ENCODE measurements around the gene PRG2. TPM values are rescaled to one million over a fixed set of nuclear protein-coding genes. Genes with fewer than 3 reads are reported as not detected.
"Not testable (repeated sequence)": the region's sequence is repeated elsewhere in the genome, so short reads cannot be mapped to it uniquely, and the experiment has no call there.

The PRG2 gene
- total and polyA plus RNA-seq, 2 of the 4 experiments (the other 2 are of a cell fraction) = not detected

DNA sequence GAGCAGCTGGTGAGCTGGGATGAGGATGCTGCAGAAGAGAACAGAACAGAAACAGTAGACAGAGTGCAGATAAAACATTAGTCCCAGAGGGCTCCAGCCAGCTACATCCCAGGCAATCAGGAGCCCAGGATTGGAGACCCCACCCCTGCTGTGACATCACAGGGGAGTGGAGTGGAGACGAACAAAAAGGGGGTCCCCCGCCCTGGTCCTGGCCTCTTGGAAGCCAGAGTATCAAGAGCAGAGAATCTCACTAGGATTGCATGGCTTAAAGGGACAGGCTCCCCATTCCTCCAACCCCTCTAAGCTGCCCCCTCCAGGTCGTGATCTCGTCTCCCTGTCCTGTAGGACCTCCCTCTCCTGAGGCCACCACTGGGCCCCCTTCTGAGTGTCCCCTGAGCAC lies 52.3 kb downstream of the PRG2 start, which contains the start of gene P2RX3:
P2RX3 (plus strand) TSS at position 211 of the 400 bp plus-strand sequence. CDS start 199 bp downstream, outside the sequence.
- H3K9me3 ChIP-seq (ENCODE audit: control insufficient read depth, insufficient read depth, low read length) = no peaks in the 10 kb centered on the region
- H3K18ac ChIP-seq (ENCODE audit: low read depth, low read length) = no peak within 1 kb of the TSS
- H3K4me1 ChIP-seq (ENCODE audit: control insufficient read depth, insufficient read depth, low read length) = peaks cover 8% of the 10 kb centered on the region
- H2AK9ac ChIP-seq (replicated peaks; ENCODE audit: low read depth, low read length, poor library complexity) = no peak within 1 kb of the TSS
- dilution Hi-C loops (cut with HindIII; ENCODE audit: low sequenced_read_pairs, unreplicated experiment) = no loop called here
- H4K8ac ChIP-seq (ENCODE audit: low read depth in 2 of 2, low read length in 2 of 2) = no peak within 1 kb of the TSS
- in situ Hi-C loops (cut with MboI; ENCODE audit: low sequenced_read_pairs) = no loop called here
- H2BK20ac ChIP-seq (ENCODE audit: low read depth, low read length) = no peak within 1 kb of the TSS
- no peak within 1 kb of the TSS for H4K5ac ChIP-seq (ENCODE audit: low read depth, low read length)
- H4K20me1 ChIP-seq (ENCODE audit: insufficient read depth, low read length) = 0 out of 2 replicates have a peak, but pooled peaks cover 3% of the 10 kb centered on the region
- no peak within 1 kb of the TSS for H2AFZ ChIP-seq (replicated peaks; ENCODE audit: low read length, poor library complexity)
- H3K56ac ChIP-seq (ENCODE audit: extremely low read depth, insufficient read depth, low read length) = no peak within 1 kb of the TSS
- no peak within 1 kb of the TSS for H3K9ac ChIP-seq (ENCODE audit: low read depth, low read length)
- ChIA-PET CTCF (interaction anchor here (1.1 kb wide), 1 partner anchor 189 kb away, joined by 3 read pairs; no protein-coding TSS in a partner anchor), POLR2A (ENCODE audit: unreplicated experiment) (no interaction called here)
- H2BK15ac ChIP-seq (ENCODE audit: low read depth, low read length) = no peak within 1 kb of the TSS
- TF ChIP-seq, protein P1, sequence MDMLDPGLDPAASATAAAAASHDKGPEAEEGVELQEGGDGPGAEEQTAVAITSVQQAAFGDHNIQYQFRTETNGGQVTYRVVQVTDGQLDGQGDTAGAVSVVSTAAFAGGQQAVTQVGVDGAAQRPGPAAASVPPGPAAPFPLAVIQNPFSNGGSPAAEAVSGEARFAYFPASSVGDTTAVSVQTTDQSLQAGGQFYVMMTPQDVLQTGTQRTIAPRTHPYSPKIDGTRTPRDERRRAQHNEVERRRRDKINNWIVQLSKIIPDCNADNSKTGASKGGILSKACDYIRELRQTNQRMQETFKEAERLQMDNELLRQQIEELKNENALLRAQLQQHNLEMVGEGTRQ (IDR thresholded peaks at IDR 0.05; ENCODE audit: low read depth, low read length) = no peak
- no peak for TF ChIP-seq CEBPB (IDR thresholded peaks at IDR 0.05; ENCODE audit: low read depth, low read length)
- no CpG with 5 or more reads among the region's 4 CpGs for WGBS, 2 experiments (ENCODE audit: extremely low coverage in 2 of 2, insufficient read length in 1 of 2)
- H3K27ac ChIP-seq (ENCODE audit: insufficient read depth, low read length) = no peak within 1 kb of the TSS
- H3K4ac ChIP-seq (ENCODE audit: low read depth, low read length) = no peak within 1 kb of the TSS
- no peak within 1 kb of the TSS for H2BK5ac ChIP-seq (ENCODE audit: low read depth, low read length, poor library complexity, severe bottlenecking)
- peaks cover 20 to 31% of the 10 kb centered on the region in 2 experiments for H3K79me1 ChIP-seq (ENCODE audit: low read depth in 1 of 2, low read length in 2 of 2)
- H3K23ac ChIP-seq (ENCODE audit: low read depth, low read length) = no peak within 1 kb of the TSS
- no peak within 1 kb of the TSS for H2BK120ac ChIP-seq (ENCODE audit: low read depth, low read length)
- no peak within 1 kb of the TSS for H3K4me2 ChIP-seq (ENCODE audit: low read depth, low read length)
- intact Hi-C loops (cut with micrococcal nuclease) = no loop called here
- DNase-seq (no peak), ATAC-seq (ENCODE audit: low read depth) (no peak)
- BruUV-seq (replicated peaks) = no TSS peak
- peaks cover 31% of the 10 kb centered on the region for H3K27me3 ChIP-seq (ENCODE audit: control insufficient read depth, insufficient read depth, low read length)
- H2AK5ac ChIP-seq (ENCODE audit: low read depth, low read length) = no peak within 1 kb of the TSS
- peaks cover 11% of the 10 kb centered on the region for H3K9me1 ChIP-seq (ENCODE audit: insufficient read depth, low read length)
- H4K91ac ChIP-seq (ENCODE audit: insufficient read depth, low read depth, low read length) = no peak within 1 kb of the TSS
- H3K4me3 ChIP-seq (ENCODE audit: insufficient read depth, low read depth, low read length) = no peak within 1 kb of the TSS
- H3K14ac ChIP-seq (replicated peaks; ENCODE audit: low read depth, low read length) = no peak within 1 kb of the TSS
- H3K36me3 ChIP-seq (ENCODE audit: control insufficient read depth, insufficient read depth, low read length) = peaks cover 8% of the 10 kb centered on the region

DNA sequence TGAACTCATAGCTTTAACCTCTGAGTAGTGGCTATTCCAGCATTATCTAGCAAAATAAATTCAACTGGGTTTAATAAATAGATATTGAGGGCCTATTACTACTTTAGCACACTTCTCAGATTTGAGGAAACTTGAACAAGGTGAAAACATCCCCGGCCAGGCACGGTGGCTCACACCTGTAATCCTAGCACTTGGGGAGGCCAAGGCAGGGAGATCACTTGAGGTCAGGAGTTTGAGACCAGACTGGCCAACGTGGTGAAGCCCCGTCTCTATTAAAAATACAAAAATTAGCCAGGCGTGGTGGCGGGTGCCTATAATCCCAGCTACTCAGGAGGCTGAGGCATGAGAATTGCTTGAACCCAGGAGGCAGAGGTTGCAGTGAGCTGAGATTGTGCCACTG lies 53.6 kb downstream of the PRG2 start:
- DNase-seq; ATAC-seq (ENCODE audit: low read depth); H4K91ac ChIP-seq (ENCODE audit: insufficient read depth, low read depth, low read length); H3K9ac ChIP-seq (ENCODE audit: low read depth, low read length); BruUV-seq (replicated peaks); H2BK5ac ChIP-seq (ENCODE audit: low read depth, low read length, poor library complexity, severe bottlenecking); intact Hi-C loops (cut with micrococcal nuclease); H3K14ac ChIP-seq (replicated peaks; ENCODE audit: low read depth, low read length); H2AFZ ChIP-seq (replicated peaks; ENCODE audit: low read length, poor library complexity); H4K20me1 ChIP-seq (ENCODE audit: insufficient read depth, low read length); H3K4me3 ChIP-seq (ENCODE audit: insufficient read depth, low read depth, low read length); H3K23ac ChIP-seq (ENCODE audit: low read depth, low read length); H3K9me3 ChIP-seq (ENCODE audit: control insufficient read depth, insufficient read depth, low read length); H2BK15ac ChIP-seq (ENCODE audit: low read depth, low read length); H4K5ac ChIP-seq (ENCODE audit: low read depth, low read length); dilution Hi-C loops (cut with HindIII; ENCODE audit: low sequenced_read_pairs, unreplicated experiment); POLR2A ChIA-PET (ENCODE audit: unreplicated experiment); H3K4ac ChIP-seq (ENCODE audit: low read depth, low read length); H3K4me1 ChIP-seq (ENCODE audit: control insufficient read depth, insufficient read depth, low read length); H3K56ac ChIP-seq (ENCODE audit: extremely low read depth, insufficient read depth, low read length); H2BK20ac ChIP-seq (ENCODE audit: low read depth, low read length); H3K18ac ChIP-seq (ENCODE audit: low read depth, low read length); H2BK120ac ChIP-seq (ENCODE audit: low read depth, low read length); H3K4me2 ChIP-seq (ENCODE audit: low read depth, low read length); in situ Hi-C loops (cut with MboI; ENCODE audit: low sequenced_read_pairs); H2AK9ac ChIP-seq (replicated peaks; ENCODE audit: low read depth, low read length, poor library complexity); H3K27ac ChIP-seq (ENCODE audit: insufficient read depth, low read length); H2AK5ac ChIP-seq (ENCODE audit: low read depth, low read length): not testable (repeated sequence)
- peaks cover 19% of the 10 kb centered on the region for H3K36me3 ChIP-seq (ENCODE audit: control insufficient read depth, insufficient read depth, low read length)
- WGBS, 2 experiments (ENCODE audit: extremely low coverage in 2 of 2, insufficient read length in 1 of 2) = 90% methylated on average over 2 of the region's 6 CpGs; no CpG with 5 or more reads in 1 of the 2 experiments
- H4K8ac ChIP-seq (ENCODE audit: low read depth in 2 of 2, low read length in 2 of 2) = peak overlapping the region; percentile 85 to 99; a peak in 3 of 4 replicates
- peaks cover 31% of the 10 kb centered on the region for H3K27me3 ChIP-seq (ENCODE audit: control insufficient read depth, insufficient read depth, low read length)
- peaks cover 31 to 43% of the 10 kb centered on the region in 2 experiments for H3K79me1 ChIP-seq (ENCODE audit: low read depth in 1 of 2, low read length in 2 of 2)
- CTCF ChIA-PET = interaction anchor here (2.4 kb wide), 1 partner anchor 9 kb away, joined by 10 read pairs; no protein-coding TSS in a partner anchor
- H3K9me1 ChIP-seq (ENCODE audit: insufficient read depth, low read length) = peaks cover 14% of the 10 kb centered on the region
